Lung (tissue), 12 donors: ENCODE results near the gene MAML3. TPM values are rescaled to one million over a fixed set of nuclear protein-coding genes. Genes with fewer than 3 reads are reported as not detected.

Source experiments
- ATAC-seq: fragments of 200-7000 bp; cut with Tn5 transposase; one replicate; pipeline ENCODE4 v1.9.1; 2020; ENCODE audit warnings: moderate number of reproducible peaks; ENCODE audit not compliant: insufficient read depth, low FRiP score
- DNase-seq, 3 donors: peaks; one replicate each; pipeline ENCODE4 v3.0.0-alpha.2; 2013 to 2017
- H3K27ac ChIP-seq, 2 donors: one replicate each; pipeline ENCODE4 v1.5.1; 2013; ENCODE audit warnings: mild to moderate bottlenecking in 2 of 2, moderate library complexity in 2 of 2, control low read depth in 1 of 2, inconsistent platforms in 1 of 2, low read depth in 1 of 2, low read length in 1 of 2
- H3K27me3 ChIP-seq, 3 donors: one replicate each; pipeline ENCODE4 v1.5.1; 2013; ENCODE audit warnings: low read length in 2 of 3; ENCODE audit not compliant: control insufficient read depth in 3 of 3, insufficient read depth in 3 of 3
- H3K36me3 ChIP-seq, 4 donors: one replicate each; pipeline ENCODE4 v1.5.1; 2013; ENCODE audit warnings: low read length in 4 of 4, mild to moderate bottlenecking in 1 of 4, moderate library complexity in 1 of 4; ENCODE audit not compliant: control insufficient read depth in 4 of 4, insufficient read depth in 4 of 4
- H3K4me1 ChIP-seq, 5 donors: one replicate each; pipeline ENCODE4 v1.5.1; 2013; ENCODE audit warnings: low read length in 5 of 5, mild to moderate bottlenecking in 2 of 5, moderate library complexity in 1 of 5; ENCODE audit not compliant: control insufficient read depth in 5 of 5, insufficient read depth in 5 of 5
- H3K4me3 ChIP-seq: one replicate; pipeline ENCODE4 v1.5.1; 2013; ENCODE audit warnings: mild to moderate bottlenecking, control low read depth, moderate library complexity
- H3K9ac ChIP-seq, 2 donors: one replicate each; pipeline ENCODE4 v1.5.1; 2013; ENCODE audit warnings: low read length in 2 of 2, control low read depth in 1 of 2; ENCODE audit not compliant: insufficient read depth in 1 of 2
- H3K9me3 ChIP-seq, 4 donors: one replicate each; pipeline ENCODE4 v1.5.1; 2013; ENCODE audit warnings: low read length in 3 of 4, mild to moderate bottlenecking in 1 of 4, moderate library complexity in 1 of 4; ENCODE audit not compliant: control insufficient read depth in 4 of 4, insufficient read depth in 3 of 4
- WGBS, 2 donors: extraction: QIAGEN DNeasy Blood & Tissue Kit; methylation state at CpG; one replicate each; pipeline ENCODE4 v1.1.7; 2013; 5-methylcytosine and 5-hydroxymethylcytosine counted together
- polyA plus RNA-seq, 2 donors: library from polyadenylated mRNA; stranded (reverse); fragments of 200-250 nt; gene quantifications; one replicate each; pipeline ENCODE4 v1.2.1, GENCODE V29; 2013
- total RNA-seq, 2 donors: library from RNA; depleted of rRNA in 1 of 2; stranded (reverse); fragments of >200 nt in 1 of 2; gene quantifications; one replicate each; pipeline ENCODE4 v1.2.1, GENCODE V29; 2014 to 2021
- TF ChIP-seq, protein P1 (sequence below): IDR thresholded peaks from 2 replicates; pipeline ENCODE4 v1.5.1; 2012; ENCODE audit warnings: mild to moderate bottlenecking; ENCODE audit errors: control extremely low read depth, extremely low read depth
- donor health status: control.
- donor health status: control.
- donor health status: Bipolar disorder and iron deficiency.
- donor health status: healthy.
- donor health status: DM: yes; HTN: yes; CAD: no.

MAML3 gene
- total and polyA plus RNA-seq, 4 donors: 3.0 to 16.4 (median 8.5) TPM

GRCh38 chr4:140137671-140138070 is 16.3 kb downstream of the MAML3 start:
- H3K9me3 ChIP-seq: no peaks in the 10 kb centered on the region
- no peak for ATAC-seq
- H3K36me3 ChIP-seq: no peaks in the 10 kb centered on the region
- WGBS, 2 donors: 42 to 68% methylated on average over 3 of the region's 3 CpGs
- H3K27me3 ChIP-seq: no peaks in the 10 kb centered on the region
- no peak overlapping the region for H3K27ac ChIP-seq
- TF ChIP-seq, protein P1, sequence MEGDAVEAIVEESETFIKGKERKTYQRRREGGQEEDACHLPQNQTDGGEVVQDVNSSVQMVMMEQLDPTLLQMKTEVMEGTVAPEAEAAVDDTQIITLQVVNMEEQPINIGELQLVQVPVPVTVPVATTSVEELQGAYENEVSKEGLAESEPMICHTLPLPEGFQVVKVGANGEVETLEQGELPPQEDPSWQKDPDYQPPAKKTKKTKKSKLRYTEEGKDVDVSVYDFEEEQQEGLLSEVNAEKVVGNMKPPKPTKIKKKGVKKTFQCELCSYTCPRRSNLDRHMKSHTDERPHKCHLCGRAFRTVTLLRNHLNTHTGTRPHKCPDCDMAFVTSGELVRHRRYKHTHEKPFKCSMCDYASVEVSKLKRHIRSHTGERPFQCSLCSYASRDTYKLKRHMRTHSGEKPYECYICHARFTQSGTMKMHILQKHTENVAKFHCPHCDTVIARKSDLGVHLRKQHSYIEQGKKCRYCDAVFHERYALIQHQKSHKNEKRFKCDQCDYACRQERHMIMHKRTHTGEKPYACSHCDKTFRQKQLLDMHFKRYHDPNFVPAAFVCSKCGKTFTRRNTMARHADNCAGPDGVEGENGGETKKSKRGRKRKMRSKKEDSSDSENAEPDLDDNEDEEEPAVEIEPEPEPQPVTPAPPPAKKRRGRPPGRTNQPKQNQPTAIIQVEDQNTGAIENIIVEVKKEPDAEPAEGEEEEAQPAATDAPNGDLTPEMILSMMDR: no peak
- peaks cover 6 to 31% (median 21%) of the 10 kb centered on the region in 5 donors for H3K4me1 ChIP-seq
- DNase-seq: no peak
- no peak overlapping the region for H3K9ac ChIP-seq
- H3K4me3 ChIP-seq: no peak overlapping the region

- H3K9me3 ChIP-seq: no peaks in the 10 kb centered on the region
- no peaks in the 10 kb centered on the region for H3K27me3 ChIP-seq
- TF ChIP-seq, protein P1: no peak
- 83% methylated on average over 4 of the region's 4 CpGs for WGBS, 2 donors
- no peak overlapping the region for H3K9ac ChIP-seq
- H3K4me1 ChIP-seq: peaks cover 7 to 31% (median 21%) of the 10 kb centered on the region in 5 donors
- H3K4me3 ChIP-seq: no peak overlapping the region
- no peaks in the 10 kb centered on the region for H3K36me3 ChIP-seq
- ATAC-seq (peak; percentile 37), DNase-seq (no peak)
- H3K27ac ChIP-seq: no peak overlapping the region
Observed at GRCh38 chr4:140136509-140136908, 17.5 kb downstream of the MAML3 start.

- Histone ChIP-seq H3K9me3 (no peaks in the 10 kb centered on the region), H3K9ac (peak overlapping the region in 1 of 2 donors; percentile 13), H3K27ac (peak overlapping the region in 1 of 2 donors; percentile 39), H3K4me1 (peaks cover 7 to 31% (median 21%) of the 10 kb centered on the region in 5 donors), H3K36me3 (no peaks in the 10 kb centered on the region), H3K27me3 (no peaks in the 10 kb centered on the region), H3K4me3 (no peak overlapping the region)
- peak; percentile 88 to 91 (median 88) for DNase-seq
- ATAC-seq: no peak
- 51 to 67% methylated on average over 8 of the region's 8 CpGs for WGBS, 2 donors
- TF ChIP-seq, protein P1: no peak
Observed at GRCh38 chr4:140135529-140136088, 18.4 kb downstream of the MAML3 start.
